ENCODE results near the gene SDC1. TPM values are rescaled to one million over a fixed set of nuclear protein-coding genes. Genes with fewer than 3 reads are reported as not detected.

Gene SDC1
- total and polyA plus RNA-seq, 2 of the 8 experiments (the other 6 are each of a cell fraction or from before 2014, with no cell fraction given) = 45.3 to 73.3 TPM

GRCh38 chr2:20224716-20225293, at the start of gene SDC1 (continued):
- TF ChIP-seq RBBP5 (IDR thresholded peaks at IDR 0.05; ENCODE audit: borderline replicate concordance, low read depth, low read length) (0 out of 2 replicates have a peak, but pooled peaks have one; percentile 26), RAD21 (IDR thresholded peaks at IDR 0.05 in 1 of 2, conservative IDR thresholded peaks at IDR 0.05 in 1 of 2; ENCODE audit: low read depth in 2 of 2, low read length in 2 of 2) (no peak), CTBP2 (IDR thresholded peaks at IDR 0.05; ENCODE audit: borderline replicate concordance, insufficient read depth, insufficient read length, low read length) (no peak), CHD1 (IDR thresholded peaks at IDR 0.05; ENCODE audit: low read depth, low read length) (no peak), SIX5 (IDR thresholded peaks at IDR 0.05; ENCODE audit: low read depth, low read length) (no peak), BRCA1 (IDR thresholded peaks at IDR 0.05; ENCODE audit: low read depth, low read length) (no peak), CHD2 (IDR thresholded peaks at IDR 0.05; ENCODE audit: low read length) (no peak), ASH2L (IDR thresholded peaks at IDR 0.05; ENCODE audit: low read length) (no peak), POLR2AphosphoS5 (IDR thresholded peaks at IDR 0.05; ENCODE audit: low read depth, low read length) (peak; percentile 24; the same call in 1 of the 2 replicates), BCL11A (IDR thresholded peaks at IDR 0.05; ENCODE audit: low read depth in 2 of 2, low read length in 2 of 2) (no peak), TBP (IDR thresholded peaks at IDR 0.05; ENCODE audit: low read depth, low read length) (no peak), EP300 (IDR thresholded peaks at IDR 0.05; ENCODE audit: borderline replicate concordance in 1 of 2, low read depth in 2 of 2, low read length in 2 of 2) (no peak), RNF2 (IDR thresholded peaks at IDR 0.05; ENCODE audit: borderline replicate concordance, low read depth, low read length, missing control alignments, poor library complexity, severe bottlenecking) (no peak), NRF1 (IDR thresholded peaks at IDR 0.05; ENCODE audit: low read depth, low read length) (no peak), MAX (IDR thresholded peaks at IDR 0.05) (peak; percentile 87), CBX5 (IDR thresholded peaks at IDR 0.05; ENCODE audit: low read depth, low read length) (no peak), PHF8 (conservative IDR thresholded peaks at IDR 0.05; ENCODE audit: low read depth, low read length) (no peak), ZNF274 (IDR thresholded peaks at IDR 0.05; ENCODE audit: borderline replicate concordance, extremely low read depth, low read length) (no peak), SIN3A (conservative IDR thresholded peaks at IDR 0.05 in 1 of 2, IDR thresholded peaks at IDR 0.05 in 1 of 2; ENCODE audit: low read depth in 1 of 2, low read length in 2 of 2) (0 out of 4 replicates have a peak, but pooled peaks of 1 of the 2 experiments have one; percentile 48), TCF12 (IDR thresholded peaks at IDR 0.05; ENCODE audit: low read depth, low read length) (no peak), GABPA (IDR thresholded peaks at IDR 0.05; ENCODE audit: borderline replicate concordance, insufficient read depth, low read length) (0 out of 2 replicates have a peak, but pooled peaks have one; percentile 39), SP2 (IDR thresholded peaks at IDR 0.05; ENCODE audit: low read length) (no peak)
- TF ChIP-seq, protein P1, sequence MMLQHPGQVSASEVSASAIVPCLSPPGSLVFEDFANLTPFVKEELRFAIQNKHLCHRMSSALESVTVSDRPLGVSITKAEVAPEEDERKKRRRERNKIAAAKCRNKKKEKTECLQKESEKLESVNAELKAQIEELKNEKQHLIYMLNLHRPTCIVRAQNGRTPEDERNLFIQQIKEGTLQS (IDR thresholded peaks at IDR 0.05; ENCODE audit: insufficient read depth, low read depth, low read length) = no peak
